Left lung (tissue), 10 donors: ENCODE results near the gene NIPA2. TPM values are rescaled to one million over a fixed set of nuclear protein-coding genes. Genes with fewer than 3 reads are reported as not detected.

Experiments used
- ATAC-seq: fragments of 200-7000 bp; cut with Tn5 transposase; one replicate; pipeline ENCODE4 v1.9.1; 2020; ENCODE audit warnings: moderate library complexity
- DNase-seq, 4 donors: peaks; one replicate each; pipeline ENCODE4 v3.0.0-alpha.2; 2013 to 2020
- H3K27ac ChIP-seq, 2 donors: fragments of 200-600 bp; sonication (generic) in 1 of 2; one replicate each; pipeline versions ENCODE4 v1.5.0 to v1.8.0; 2020 to 2021
- H3K27me3 ChIP-seq, 2 donors: fragments of 200-600 bp; sonication (generic) in 1 of 2; one replicate each; pipeline versions ENCODE4 v1.5.0 to v1.8.0; 2020 to 2021
- H3K36me3 ChIP-seq, 2 donors: fragments of 200-600 bp; sonication (generic) in 1 of 2; one replicate each; pipeline versions ENCODE4 v1.5.0 to v1.8.0; 2020 to 2021
- H3K4me1 ChIP-seq, 2 donors: fragments of 200-600 bp; one replicate each; pipeline ENCODE4 v1.8.0; 2021
- H3K4me3 ChIP-seq, 2 donors: fragments of 200-600 bp; sonication (generic) in 1 of 2; one replicate each; pipeline versions ENCODE4 v1.5.0 to v1.8.0; 2020 to 2021; ENCODE audit warnings: mild to moderate bottlenecking in 1 of 2
- H3K9me3 ChIP-seq, 2 donors: fragments of 200-600 bp; sonication (generic) in 1 of 2; one replicate each; pipeline versions ENCODE4 v1.5.0 to v1.8.0; 2020 to 2021
- CTCF ChIP-seq, 2 donors: fragments of 200-600 bp; sonication (generic) in 1 of 2; IDR thresholded peaks; one replicate each; pipeline versions ENCODE4 v1.5.0 to v1.8.0; 2021; ENCODE audit warnings: antibody characterized with exemption in 2 of 2
- intact Hi-C, 2 donors: fragments of 100-400 bp; cut with DNase I; formaldehyde crosslinking; loops; one replicate each; pipeline versions ENCODE4 v1.11.2 to v1.14.2; 2022
- polyA plus RNA-seq, 6 donors: library from polyadenylated mRNA; unstranded; fragments of 120-200 nt; gene quantifications; one replicate each; pipeline ENCODE4 v1.2.1, GENCODE V29; 2013; ENCODE audit not compliant: insufficient read length in 6 of 6
- total RNA-seq, 2 donors: library from RNA; stranded (reverse); fragmentation: NEBNext Ultra II Directional; extraction: Animal tissue kit (Norgen Biotek cat#: 25700); gene quantifications; one replicate each; pipeline ENCODE4 v1.2.1, GENCODE V29; 2021
- donor health status: DM: no; HTN: yes; CAD: no.
- donor health status: DM: no; HTN: no; CAD: no.

NIPA2 gene
- total and polyA plus RNA-seq, 8 donors, result 38.3 to 69.0 (median 43.9) TPM

GRCh38 chr15:22831473-22831872 lies 7.0 kb upstream of the NIPA2 start:
- no peak for ATAC-seq
- TF ChIP-seq CTCF (IDR thresholded peaks at IDR 0.05), result no peak
- Histone ChIP-seq H3K4me1 (no peaks in the 10 kb centered on the region), H3K27me3 (no peaks in the 10 kb centered on the region), H3K9me3 (no peaks in the 10 kb centered on the region), H3K36me3 (peaks cover 0 to 12% of the 10 kb centered on the region in 2 donors), H3K4me3 (no peak overlapping the region), H3K27ac (no peak overlapping the region)
- intact Hi-C loops, result loop anchor here in 1 of 2 donors (10.0 kb wide), 1 partner anchor 47 kb away; the partner anchor contains the start of gene NIPA1
- DNase-seq, result no peak

- intact Hi-C loops, result loop anchor here in 1 of 2 donors (10.0 kb wide), 1 partner anchor 54 kb away; the partner anchor contains the start of gene NIPA1
- Histone ChIP-seq H3K4me3 (peak overlapping the region; percentile 72 to 90), H3K27ac (peak overlapping the region; percentile 92 to 99), H3K36me3 (peaks cover 0 to 15% of the 10 kb centered on the region in 2 donors), H3K9me3 (no peaks in the 10 kb centered on the region), H3K27me3 (no peaks in the 10 kb centered on the region), H3K4me1 (peaks cover 5 to 36% of the 10 kb centered on the region in 2 donors)
- DNase-seq, result no peak
- TF ChIP-seq CTCF (IDR thresholded peaks at IDR 0.05), result no peak
- peak; percentile 9 for ATAC-seq
These were observed 705 bp downstream of the NIPA2 start for GRCh38 chr15:22839046-22839695.

- no peak overlapping the region for H3K27ac ChIP-seq
- ATAC-seq (no peak), DNase-seq (no peak)
- H3K27me3 ChIP-seq, result no peaks in the 10 kb centered on the region
- no peak overlapping the region for H3K4me3 ChIP-seq
- intact Hi-C loops, result no loop called here
- H3K36me3 ChIP-seq, result peaks cover 0 to 63% of the 10 kb centered on the region in 2 donors
- no peak for TF ChIP-seq CTCF (IDR thresholded peaks at IDR 0.05)
- H3K4me1 ChIP-seq, result peaks cover 5 to 34% of the 10 kb centered on the region in 2 donors
- no peaks in the 10 kb centered on the region for H3K9me3 ChIP-seq
These were observed 6.2 kb downstream of the NIPA2 start for GRCh38 chr15:22844421-22845288.

GRCh38 chr15:22845289-22845900 lies 6.9 kb downstream of the NIPA2 start:
- H3K9me3 ChIP-seq, result no peaks in the 10 kb centered on the region
- H3K4me3 ChIP-seq, result no peak overlapping the region
- H3K36me3 ChIP-seq, result peaks cover 0 to 71% of the 10 kb centered on the region in 2 donors
- intact Hi-C loops, result no loop called here
- peak; percentile 86 for ATAC-seq
- no peaks in the 10 kb centered on the region for H3K27me3 ChIP-seq
- TF ChIP-seq CTCF (IDR thresholded peaks at IDR 0.05), result no peak
- peak in 1 of 4 donors; percentile 50 for DNase-seq
- no peak overlapping the region for H3K27ac ChIP-seq
- H3K4me1 ChIP-seq, result peaks cover 5 to 27% of the 10 kb centered on the region in 2 donors
